Colon (tissue), 2 donors: ENCODE measurements around the gene PVALEF.

Experiments
- FAIRE-seq: peaks from 2 replicates; lab custom pipeline; 2012; peaks lifted over from hg19 to GRCh38; lab: Jason Lieb, UNC
- donor health status: control.
- donor health status: control.

PVALEF gene

GRCh38 chr17:81128774-81129173, 36.5 kb upstream of the PVALEF start:
- no peak for FAIRE-seq

GRCh38 chr17:81129289-81129688, 36.0 kb upstream of the PVALEF start:
- FAIRE-seq: no peak

- FAIRE-seq: no peak
These were observed 35.5 kb upstream of the PVALEF start for GRCh38 chr17:81129711-81130367.

GRCh38 chr17:81130385-81131361, 34.6 kb upstream of the PVALEF start:
- FAIRE-seq: no peak

- no peak for FAIRE-seq
These were observed 33.7 kb upstream of the PVALEF start for GRCh38 chr17:81131486-81132196.

- FAIRE-seq: no peak
These were observed 33.1 kb upstream of the PVALEF start for GRCh38 chr17:81132197-81132540.

GRCh38 chr17:81132770-81133723, 32.3 kb upstream of the PVALEF start:
- FAIRE-seq: no peak

- no peak for FAIRE-seq
These were observed 31.1 kb upstream of the PVALEF start for GRCh38 chr17:81134064-81134781.

- FAIRE-seq: no peak
These were observed 29.6 kb upstream of the PVALEF start for GRCh38 chr17:81135505-81136278.

- no peak for FAIRE-seq
These were observed 28.9 kb upstream of the PVALEF start for GRCh38 chr17:81136366-81136765.

GRCh38 chr17:81137248-81137647, 28.1 kb upstream of the PVALEF start:
- no peak for FAIRE-seq

- FAIRE-seq: no peak
These were observed 27.2 kb upstream of the PVALEF start for GRCh38 chr17:81138083-81138482.

- FAIRE-seq: no peak
These were observed 26.8 kb upstream of the PVALEF start for GRCh38 chr17:81138500-81138899.

GRCh38 chr17:81139428-81139827, 25.9 kb upstream of the PVALEF start:
- FAIRE-seq: no peak

GRCh38 chr17:81140018-81140417, 25.3 kb upstream of the PVALEF start:
- no peak for FAIRE-seq

GRCh38 chr17:81140695-81141094, 24.6 kb upstream of the PVALEF start:
- no peak for FAIRE-seq

GRCh38 chr17:81142301-81143199, 22.8 kb upstream of the PVALEF start:
- FAIRE-seq: no peak

- no peak for FAIRE-seq
These were observed 22.1 kb upstream of the PVALEF start for GRCh38 chr17:81143200-81143527.

- no peak for FAIRE-seq
These were observed 21.4 kb upstream of the PVALEF start for GRCh38 chr17:81143717-81144422.
